Measurements from ENCODE around the gene NAT10. TPM values are rescaled to one million over a fixed set of nuclear protein-coding genes. Genes with fewer than 3 reads are reported as not detected.
"Not testable (repeated sequence)": the region's sequence is repeated elsewhere in the genome, so short reads cannot be mapped to it uniquely, and the experiment has no call there.

Gene NAT10
- polyA plus RNA-seq, 1 experiment, result 30.5 TPM

- peaks cover 5% of the 10 kb centered on the region for H3K27me3 ChIP-seq (ENCODE audit: control insufficient read depth, insufficient read depth, low read length)
- no peaks in the 10 kb centered on the region for H3K9me3 ChIP-seq (ENCODE audit: control insufficient read depth, insufficient read depth, low read length)
- H3K4me3 ChIP-seq (ENCODE audit: low read depth, low read length), result no peak overlapping the region
- no peak for TF ChIP-seq CTCF (IDR thresholded peaks at IDR 0.05; ENCODE audit: low read depth, low read length)
- POLR2A ChIA-PET, result no interaction called here
- H3K27ac ChIP-seq (ENCODE audit: low read depth, low read length), result no peak overlapping the region
- DNase-seq (ENCODE audit: low read depth, low spot score), result no peak
- CTCF ChIA-PET, result interaction anchor here (0.6 to 1.2 kb wide), 2 partner anchors 178 to 312 kb away, joined by 3 to 6 read pairs; no protein-coding TSS in a partner anchor
Observed at GRCh38 chr11:34180040-34180813, 74.8 kb downstream of the NAT10 start.

- H3K27me3 ChIP-seq (ENCODE audit: control insufficient read depth, insufficient read depth, low read length); H3K9me3 ChIP-seq (ENCODE audit: control insufficient read depth, insufficient read depth, low read length); DNase-seq (ENCODE audit: low read depth, low spot score); H3K4me3 ChIP-seq (ENCODE audit: low read depth, low read length); H3K27ac ChIP-seq (ENCODE audit: low read depth, low read length); POLR2A ChIA-PET: not testable (repeated sequence)
- CTCF ChIA-PET, result interaction anchor here (1.2 kb wide), 1 partner anchor 312 kb away, joined by 3 read pairs; no protein-coding TSS in a partner anchor
Observed at GRCh38 chr11:34180814-34181165, 75.4 kb downstream of the NAT10 start.

GRCh38 chr11:34181251-34181650, 75.8 kb downstream of the NAT10 start:
- ChIA-PET CTCF (interaction anchor here (0.6 kb wide), 1 partner anchor 198 kb away, joined by 6 read pairs; no protein-coding TSS in a partner anchor), POLR2A (no interaction called here)
- peaks cover 5% of the 10 kb centered on the region for H3K27me3 ChIP-seq (ENCODE audit: control insufficient read depth, insufficient read depth, low read length)
- H3K4me3 ChIP-seq (ENCODE audit: low read depth, low read length), result no peak overlapping the region
- DNase-seq (ENCODE audit: low read depth, low spot score), result no peak
- no peak overlapping the region for H3K27ac ChIP-seq (ENCODE audit: low read depth, low read length)
- no peak for TF ChIP-seq CTCF (IDR thresholded peaks at IDR 0.05; ENCODE audit: low read depth, low read length)
- H3K9me3 ChIP-seq (ENCODE audit: control insufficient read depth, insufficient read depth, low read length), result no peaks in the 10 kb centered on the region

GRCh38 chr11:34181856-34182405, 76.5 kb downstream of the NAT10 start:
- Histone ChIP-seq H3K27ac (ENCODE audit: low read depth, low read length) (no peak overlapping the region), H3K27me3 (ENCODE audit: control insufficient read depth, insufficient read depth, low read length) (peaks cover 5% of the 10 kb centered on the region), H3K9me3 (ENCODE audit: control insufficient read depth, insufficient read depth, low read length) (no peaks in the 10 kb centered on the region), H3K4me3 (ENCODE audit: low read depth, low read length) (no peak overlapping the region)
- TF ChIP-seq CTCF (IDR thresholded peaks at IDR 0.05; ENCODE audit: low read depth, low read length), result no peak
- no peak for DNase-seq (ENCODE audit: low read depth, low spot score)
- CTCF ChIA-PET, result interaction anchor here (0.6 kb wide), 1 partner anchor 197 kb away, joined by 6 read pairs; no protein-coding TSS in a partner anchor
- POLR2A ChIA-PET, result no interaction called here

GRCh38 chr11:34182425-34182824, 77.0 kb downstream of the NAT10 start:
- Histone ChIP-seq H3K4me3 (ENCODE audit: low read depth, low read length) (no peak overlapping the region), H3K9me3 (ENCODE audit: control insufficient read depth, insufficient read depth, low read length) (no peaks in the 10 kb centered on the region), H3K27ac (ENCODE audit: low read depth, low read length) (no peak overlapping the region), H3K27me3 (ENCODE audit: control insufficient read depth, insufficient read depth, low read length) (peaks cover 2% of the 10 kb centered on the region)
- CTCF ChIA-PET, result interaction anchor here (1.0 kb wide), 1 partner anchor 8 kb away, joined by 5 read pairs; no protein-coding TSS in a partner anchor
- POLR2A ChIA-PET, result no interaction called here
- no peak for TF ChIP-seq CTCF (IDR thresholded peaks at IDR 0.05; ENCODE audit: low read depth, low read length)
- DNase-seq (ENCODE audit: low read depth, low spot score), result no peak
